Measurements from ENCODE around the gene MACROH2A1. TPM values are rescaled to one million over a fixed set of nuclear protein-coding genes. Genes with fewer than 3 reads are reported as not detected.

MACROH2A1 gene
- total and polyA plus RNA-seq, 2 of the 4 experiments (the other 2 are of a cell fraction) = 122 to 126 TPM

DNA sequence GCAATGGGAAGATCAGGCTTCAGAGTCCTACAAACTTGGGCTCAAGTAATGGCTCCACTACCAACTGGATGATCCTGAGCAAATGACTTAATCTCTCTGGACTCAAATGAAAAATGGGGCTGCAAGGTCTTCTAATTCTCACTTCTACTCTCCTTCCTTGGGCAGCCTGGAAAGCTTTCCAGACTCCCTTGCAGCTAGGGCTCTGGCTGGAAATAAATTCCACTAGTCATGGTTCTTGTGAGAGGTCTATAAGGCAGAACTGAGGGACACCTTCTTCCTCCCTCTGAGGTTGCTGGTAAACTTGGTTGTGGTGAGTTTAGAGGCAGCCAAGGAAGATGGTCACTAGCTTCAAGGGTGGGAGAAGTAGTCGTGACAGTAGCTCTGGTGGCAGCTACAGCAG, 29.6 kb upstream of the MACROH2A1 start:
- H3K9me3 ChIP-seq (ENCODE audit: control insufficient read depth, insufficient read depth, low read length) = peaks cover 5% of the 10 kb centered on the region
- H2BK15ac ChIP-seq (ENCODE audit: low read depth, low read length) = no peak overlapping the region
- dilution Hi-C loops (cut with HindIII; ENCODE audit: low sequenced_read_pairs, unreplicated experiment) (no loop called here), in situ Hi-C loops (cut with MboI; ENCODE audit: low sequenced_read_pairs) (no loop called here), intact Hi-C loops (cut with micrococcal nuclease) (no loop called here)
- no peak overlapping the region for H2AFZ ChIP-seq (replicated peaks; ENCODE audit: low read length, poor library complexity)
- no peaks in the 10 kb centered on the region for H3K79me1 ChIP-seq (ENCODE audit: low read depth in 1 of 2, low read length in 2 of 2)
- no peak overlapping the region for H2BK120ac ChIP-seq (ENCODE audit: low read depth, low read length)
- no peaks in the 10 kb centered on the region for H3K27me3 ChIP-seq (ENCODE audit: control insufficient read depth, insufficient read depth, low read length)
- ChIA-PET POLR2A (ENCODE audit: unreplicated experiment) (no interaction called here), CTCF (no interaction called here)
- H2BK20ac ChIP-seq (ENCODE audit: low read depth, low read length) = no peak overlapping the region
- H3K4me1 ChIP-seq (ENCODE audit: control insufficient read depth, insufficient read depth, low read length) = 0 out of 2 replicates have a peak, but pooled peaks cover 1% of the 10 kb centered on the region
- no peaks in the 10 kb centered on the region; the same call in 1 of the 2 replicates for H3K9me1 ChIP-seq (ENCODE audit: insufficient read depth, low read length)
- no peak overlapping the region for H3K9ac ChIP-seq (ENCODE audit: low read depth, low read length)
- ATAC-seq (ENCODE audit: low read depth) (no peak), DNase-seq (no peak)
- no peak overlapping the region for H3K4me3 ChIP-seq (ENCODE audit: insufficient read depth, low read depth, low read length)
- H4K91ac ChIP-seq (ENCODE audit: insufficient read depth, low read depth, low read length) = no peak overlapping the region
- H2AK5ac ChIP-seq (ENCODE audit: low read depth, low read length) = no peak overlapping the region
- no peak overlapping the region for H3K4ac ChIP-seq (ENCODE audit: low read depth, low read length)
- no peak overlapping the region for H4K8ac ChIP-seq (ENCODE audit: low read depth in 2 of 2, low read length in 2 of 2)
- TF ChIP-seq RAD21 (IDR thresholded peaks at IDR 0.05; ENCODE audit: low read length) (no peak), POLR2A (IDR thresholded peaks at IDR 0.05; ENCODE audit: low read depth, low read length) (no peak), CHD1 (IDR thresholded peaks at IDR 0.05; ENCODE audit: low read depth, low read length) (no peak), NFE2L2 (IDR thresholded peaks at IDR 0.05; ENCODE audit: low read depth, low read length) (no peak), CEBPB (IDR thresholded peaks at IDR 0.05; ENCODE audit: low read depth, low read length) (no peak), MXI1 (IDR thresholded peaks at IDR 0.05; ENCODE audit: borderline replicate concordance, low read depth, low read length) (no peak), SMC3 (IDR thresholded peaks at IDR 0.05; ENCODE audit: low read depth, low read length) (no peak), FOS (IDR thresholded peaks at IDR 0.05; ENCODE audit: low read depth, low read length) (no peak), RCOR1 (IDR thresholded peaks at IDR 0.05; ENCODE audit: insufficient replicate concordance, low read length) (no peak), MAFK (IDR thresholded peaks at IDR 0.05; ENCODE audit: low read depth, low read length) (no peak), MAZ (IDR thresholded peaks at IDR 0.05; ENCODE audit: borderline replicate concordance, low read depth, low read length) (no peak), RFX5 (IDR thresholded peaks at IDR 0.05; ENCODE audit: low read depth, low read length) (no peak), BHLHE40 (IDR thresholded peaks at IDR 0.05; ENCODE audit: low read depth, low read length) (no peak)
- TF ChIP-seq, protein P1, sequence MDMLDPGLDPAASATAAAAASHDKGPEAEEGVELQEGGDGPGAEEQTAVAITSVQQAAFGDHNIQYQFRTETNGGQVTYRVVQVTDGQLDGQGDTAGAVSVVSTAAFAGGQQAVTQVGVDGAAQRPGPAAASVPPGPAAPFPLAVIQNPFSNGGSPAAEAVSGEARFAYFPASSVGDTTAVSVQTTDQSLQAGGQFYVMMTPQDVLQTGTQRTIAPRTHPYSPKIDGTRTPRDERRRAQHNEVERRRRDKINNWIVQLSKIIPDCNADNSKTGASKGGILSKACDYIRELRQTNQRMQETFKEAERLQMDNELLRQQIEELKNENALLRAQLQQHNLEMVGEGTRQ (IDR thresholded peaks at IDR 0.05; ENCODE audit: low read depth, low read length) = no peak
- TF ChIP-seq, protein P2, sequence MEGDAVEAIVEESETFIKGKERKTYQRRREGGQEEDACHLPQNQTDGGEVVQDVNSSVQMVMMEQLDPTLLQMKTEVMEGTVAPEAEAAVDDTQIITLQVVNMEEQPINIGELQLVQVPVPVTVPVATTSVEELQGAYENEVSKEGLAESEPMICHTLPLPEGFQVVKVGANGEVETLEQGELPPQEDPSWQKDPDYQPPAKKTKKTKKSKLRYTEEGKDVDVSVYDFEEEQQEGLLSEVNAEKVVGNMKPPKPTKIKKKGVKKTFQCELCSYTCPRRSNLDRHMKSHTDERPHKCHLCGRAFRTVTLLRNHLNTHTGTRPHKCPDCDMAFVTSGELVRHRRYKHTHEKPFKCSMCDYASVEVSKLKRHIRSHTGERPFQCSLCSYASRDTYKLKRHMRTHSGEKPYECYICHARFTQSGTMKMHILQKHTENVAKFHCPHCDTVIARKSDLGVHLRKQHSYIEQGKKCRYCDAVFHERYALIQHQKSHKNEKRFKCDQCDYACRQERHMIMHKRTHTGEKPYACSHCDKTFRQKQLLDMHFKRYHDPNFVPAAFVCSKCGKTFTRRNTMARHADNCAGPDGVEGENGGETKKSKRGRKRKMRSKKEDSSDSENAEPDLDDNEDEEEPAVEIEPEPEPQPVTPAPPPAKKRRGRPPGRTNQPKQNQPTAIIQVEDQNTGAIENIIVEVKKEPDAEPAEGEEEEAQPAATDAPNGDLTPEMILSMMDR (conservative IDR thresholded peaks at IDR 0.05; ENCODE audit: low read depth, low read length) = no peak
- TF ChIP-seq, protein P3, sequence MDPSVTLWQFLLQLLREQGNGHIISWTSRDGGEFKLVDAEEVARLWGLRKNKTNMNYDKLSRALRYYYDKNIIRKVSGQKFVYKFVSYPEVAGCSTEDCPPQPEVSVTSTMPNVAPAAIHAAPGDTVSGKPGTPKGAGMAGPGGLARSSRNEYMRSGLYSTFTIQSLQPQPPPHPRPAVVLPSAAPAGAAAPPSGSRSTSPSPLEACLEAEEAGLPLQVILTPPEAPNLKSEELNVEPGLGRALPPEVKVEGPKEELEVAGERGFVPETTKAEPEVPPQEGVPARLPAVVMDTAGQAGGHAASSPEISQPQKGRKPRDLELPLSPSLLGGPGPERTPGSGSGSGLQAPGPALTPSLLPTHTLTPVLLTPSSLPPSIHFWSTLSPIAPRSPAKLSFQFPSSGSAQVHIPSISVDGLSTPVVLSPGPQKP (IDR thresholded peaks at IDR 0.05; ENCODE audit: borderline replicate concordance, low read depth, low read length) = no peak
- no peak overlapping the region for H3K27ac ChIP-seq (ENCODE audit: insufficient read depth, low read length)
- H2BK5ac ChIP-seq (ENCODE audit: low read depth, low read length, poor library complexity, severe bottlenecking) = no peak overlapping the region
- H3K14ac ChIP-seq (replicated peaks; ENCODE audit: low read depth, low read length) = no peak overlapping the region
- no peak overlapping the region for H3K18ac ChIP-seq (ENCODE audit: low read depth, low read length)
- no peaks in the 10 kb centered on the region for H3K36me3 ChIP-seq (ENCODE audit: control insufficient read depth, insufficient read depth, low read length)
- no peak overlapping the region for H3K56ac ChIP-seq (ENCODE audit: extremely low read depth, insufficient read depth, low read length)
- no peak overlapping the region for H3K4me2 ChIP-seq (ENCODE audit: low read depth, low read length)
- no peak overlapping the region for H4K5ac ChIP-seq (ENCODE audit: low read depth, low read length)
- no peak overlapping the region for H2AK9ac ChIP-seq (replicated peaks; ENCODE audit: low read depth, low read length, poor library complexity)
- no CpG with 5 or more reads among the region's 1 CpG for WGBS, 2 experiments (ENCODE audit: extremely low coverage in 2 of 2, insufficient read length in 1 of 2)
- no peaks in the 10 kb centered on the region for H4K20me1 ChIP-seq (ENCODE audit: insufficient read depth, low read length)
- no peak overlapping the region for H3K23ac ChIP-seq (ENCODE audit: low read depth, low read length)
- BruUV-seq (replicated peaks) = no TSS peak

Data from IMR-90 (cell line).